ENCODE data around the gene DENND2A.

The DENND2A gene

GRCh38 chr7:140495514-140496097 lies 145.0 kb downstream of the DENND2A start:
- DNase-seq, result no peak

DNA sequence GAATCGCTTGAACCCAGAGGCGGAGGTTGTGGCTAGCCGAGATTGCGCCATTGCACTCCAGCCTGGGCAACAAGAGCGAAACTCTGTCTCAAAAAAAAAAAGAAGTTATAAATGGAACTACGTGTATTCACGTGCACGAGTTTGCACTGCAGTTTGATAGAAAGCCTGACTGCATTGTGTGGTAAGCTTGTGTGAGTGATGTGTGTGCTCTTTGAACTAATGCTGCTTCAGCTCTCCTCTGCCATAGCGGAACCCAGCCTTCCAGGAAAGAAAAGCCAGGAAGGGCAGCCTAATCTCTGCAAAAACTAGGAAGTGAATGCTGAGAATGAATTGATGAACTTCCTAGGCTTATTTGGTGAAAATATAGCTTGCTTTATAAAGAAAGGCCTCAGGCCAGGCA lies 145.7 kb downstream of the DENND2A start:
- DNase-seq, result no peak

- DNase-seq, result no peak
Observed at GRCh38 chr7:140489026-140489359, 151.6 kb downstream of the DENND2A start.

GRCh38 chr7:140485500-140486265 lies 154.9 kb downstream of the DENND2A start:
- DNase-seq, result no peak

DNA sequence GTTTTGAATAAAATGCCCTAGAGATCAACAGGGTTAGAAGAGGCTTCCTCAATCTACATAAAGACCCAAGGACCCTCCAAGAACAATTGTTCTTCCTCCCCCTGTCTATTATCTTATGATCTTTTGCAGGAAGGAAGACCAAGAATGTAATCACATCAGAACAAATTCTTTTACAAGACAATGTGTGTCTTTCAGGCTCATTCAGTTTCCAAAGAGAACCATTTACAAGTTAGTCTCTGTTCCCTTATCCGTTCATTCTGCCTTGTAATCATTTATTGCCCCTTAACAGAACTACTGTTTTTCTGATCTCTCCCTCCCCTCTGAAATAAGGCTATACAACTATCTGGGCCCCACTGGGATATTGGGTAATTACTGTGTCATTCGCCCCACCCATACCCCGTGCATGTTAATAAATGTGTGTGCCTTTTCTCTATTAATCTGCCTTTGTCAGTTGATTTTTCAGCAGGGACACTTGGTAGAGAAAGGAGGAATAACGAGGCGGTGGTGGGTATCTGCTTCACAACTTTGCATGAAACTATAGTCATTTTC lies 155.6 kb downstream of the DENND2A start:
- DNase-seq, result no peak

DNA sequence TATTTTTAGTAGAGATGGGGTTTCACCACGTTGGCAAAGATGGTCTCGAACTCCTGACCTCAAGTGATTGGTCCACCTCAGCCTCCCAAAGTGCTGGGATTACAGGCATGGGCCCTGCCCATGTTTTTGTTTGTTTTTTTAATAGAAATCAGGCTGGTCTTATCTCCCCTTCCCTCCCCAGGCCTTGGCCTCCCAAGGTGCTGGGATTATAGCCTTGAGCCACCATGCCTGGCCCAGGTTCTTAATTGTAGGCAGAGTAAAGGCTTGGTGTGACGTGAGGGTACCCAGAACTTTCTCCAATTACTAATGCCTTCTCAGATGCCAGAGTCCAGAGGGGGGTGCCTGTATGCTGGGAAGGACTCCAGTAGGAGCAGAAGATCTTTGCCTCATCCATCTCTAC lies 156.1 kb downstream of the DENND2A start:
- DNase-seq, result no peak

DNA sequence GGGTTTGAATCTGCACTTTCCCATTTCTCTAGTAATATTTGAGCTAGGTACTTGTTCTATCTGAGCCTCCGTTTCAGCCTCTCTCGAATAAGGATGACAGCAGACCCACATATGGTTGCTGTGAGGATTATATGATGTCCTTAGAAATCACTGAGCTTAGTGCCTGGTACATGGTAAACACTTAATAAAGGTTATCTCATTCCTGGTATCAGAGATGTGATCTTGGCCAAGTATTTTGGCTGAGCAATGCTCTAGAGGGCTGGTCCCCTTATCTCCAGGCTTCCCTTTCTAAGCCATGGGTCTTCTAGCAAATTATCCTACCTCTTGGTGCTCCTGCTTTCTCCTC lies 160.9 kb downstream of the DENND2A start:
- DNase-seq, result no peak

DNA sequence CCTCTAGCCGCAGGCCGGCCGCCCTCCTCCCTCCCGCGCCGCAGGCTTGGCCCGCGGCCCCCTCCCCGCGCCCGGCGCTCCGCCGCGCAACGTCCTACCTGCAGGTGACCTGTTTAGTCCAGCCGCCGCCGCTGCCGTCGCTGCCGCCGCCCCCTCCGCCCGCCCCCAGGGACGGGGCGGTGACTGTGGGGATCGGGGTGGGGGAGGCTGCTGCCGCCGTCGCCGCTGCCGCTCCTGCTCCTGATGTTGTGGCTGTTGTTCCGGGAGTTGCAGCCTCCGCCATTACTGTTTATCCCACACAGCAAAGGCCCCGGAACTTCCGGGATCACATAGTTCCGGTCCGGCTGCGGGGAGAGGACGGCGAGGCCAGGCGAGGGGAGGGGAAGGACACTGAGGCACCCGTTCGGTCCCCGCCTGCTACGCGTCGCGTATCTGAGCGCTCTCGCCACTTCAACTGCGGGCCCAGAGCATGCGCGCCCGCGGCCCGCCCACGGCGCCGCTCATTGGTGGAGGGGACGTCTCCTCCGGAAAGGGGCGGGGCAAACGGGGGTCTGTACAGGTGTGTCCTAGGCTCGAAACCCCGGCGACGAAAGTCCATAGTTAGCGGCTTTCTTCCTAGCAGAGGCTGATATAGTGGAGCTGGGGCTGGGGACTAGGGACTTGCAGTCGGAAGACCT lies 161.4 kb downstream of the DENND2A start, which contains the start of gene MKRN1:
MKRN1 (minus strand) TSS at position 444 of the 677 bp plus-strand sequence; CDS start at position 283, 161 bp downstream.
- peak; percentile 94 for DNase-seq

DNA sequence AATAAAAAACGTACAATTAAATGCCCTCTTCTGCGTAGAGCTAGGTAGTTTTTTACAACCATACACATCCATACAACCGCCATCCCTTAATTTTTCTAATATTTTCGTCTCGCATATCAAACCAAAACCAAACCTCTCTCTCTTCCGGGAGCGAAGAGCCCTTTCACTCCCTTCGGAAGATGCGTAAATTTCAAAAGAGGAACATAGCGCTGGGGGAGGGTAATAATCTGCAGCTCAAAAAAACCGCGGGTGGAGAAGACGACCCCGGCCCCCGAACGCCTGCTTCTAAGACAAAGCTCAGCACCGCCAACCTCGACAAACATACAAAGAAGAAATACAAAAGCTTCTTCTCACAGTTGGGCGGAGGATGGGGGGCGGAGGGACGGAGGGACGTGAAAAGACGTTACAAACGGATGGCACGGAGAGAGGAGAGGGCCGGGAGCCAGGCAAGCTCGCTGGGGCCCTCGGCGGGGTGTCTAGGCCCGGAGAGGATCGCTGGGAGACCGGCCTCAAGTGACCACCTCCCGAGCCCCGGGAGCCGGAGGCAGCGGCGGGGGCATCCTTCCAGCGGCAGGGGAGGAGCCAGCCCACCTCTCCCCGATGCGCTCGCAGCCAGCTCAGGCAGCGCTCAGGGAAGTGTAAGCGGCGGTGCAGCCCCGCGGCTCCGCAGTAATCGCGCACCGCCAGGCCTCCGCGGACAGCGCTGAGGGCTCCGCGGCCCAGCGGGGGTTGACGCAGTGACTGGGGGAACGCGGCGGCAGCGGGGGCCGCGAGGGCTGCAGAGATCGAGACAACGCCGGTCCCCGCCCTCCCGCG lies 162.2 kb downstream of the DENND2A start:
- DNase-seq, result no peak

GRCh38 chr7:140476698-140477261 lies 163.8 kb downstream of the DENND2A start:
- no peak for DNase-seq

- peak; percentile 73 for DNase-seq
Observed at GRCh38 chr7:140475747-140476333, 164.8 kb downstream of the DENND2A start.
